ENCODE measurements around the gene MISP3.

MISP3 gene

GRCh38 chr19:14054099-14054498 lies 18.5 kb upstream of the MISP3 start:
- DNase-seq, result no peak

DNA sequence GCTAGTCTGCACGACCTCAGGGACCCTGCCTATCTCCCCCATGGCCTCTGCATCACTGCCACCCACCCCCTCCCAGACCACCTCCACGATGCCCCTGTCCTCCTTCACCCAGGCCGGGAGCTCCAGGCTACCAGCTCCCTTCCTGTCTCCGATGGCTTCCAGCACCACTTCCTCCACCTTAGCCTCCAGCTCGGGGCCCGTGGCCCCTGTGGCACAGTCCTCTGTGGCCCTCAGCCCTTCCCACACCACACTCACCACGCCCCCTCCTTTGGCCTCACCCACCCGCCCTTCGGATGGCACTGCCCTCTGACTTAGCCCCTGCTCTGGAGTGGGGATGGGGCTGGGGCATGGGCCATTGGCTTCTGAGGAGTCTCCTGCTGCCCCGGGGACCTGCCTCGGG lies 17.9 kb upstream of the MISP3 start:
- DNase-seq, result no peak

GRCh38 chr19:14055396-14055795 lies 17.2 kb upstream of the MISP3 start:
- DNase-seq, result no peak

- DNase-seq, result no peak
Measured at GRCh38 chr19:14056069-14056666, 16.4 kb upstream of the MISP3 start.

GRCh38 chr19:14056741-14057356 lies 15.7 kb upstream of the MISP3 start:
- DNase-seq, result no peak

DNA sequence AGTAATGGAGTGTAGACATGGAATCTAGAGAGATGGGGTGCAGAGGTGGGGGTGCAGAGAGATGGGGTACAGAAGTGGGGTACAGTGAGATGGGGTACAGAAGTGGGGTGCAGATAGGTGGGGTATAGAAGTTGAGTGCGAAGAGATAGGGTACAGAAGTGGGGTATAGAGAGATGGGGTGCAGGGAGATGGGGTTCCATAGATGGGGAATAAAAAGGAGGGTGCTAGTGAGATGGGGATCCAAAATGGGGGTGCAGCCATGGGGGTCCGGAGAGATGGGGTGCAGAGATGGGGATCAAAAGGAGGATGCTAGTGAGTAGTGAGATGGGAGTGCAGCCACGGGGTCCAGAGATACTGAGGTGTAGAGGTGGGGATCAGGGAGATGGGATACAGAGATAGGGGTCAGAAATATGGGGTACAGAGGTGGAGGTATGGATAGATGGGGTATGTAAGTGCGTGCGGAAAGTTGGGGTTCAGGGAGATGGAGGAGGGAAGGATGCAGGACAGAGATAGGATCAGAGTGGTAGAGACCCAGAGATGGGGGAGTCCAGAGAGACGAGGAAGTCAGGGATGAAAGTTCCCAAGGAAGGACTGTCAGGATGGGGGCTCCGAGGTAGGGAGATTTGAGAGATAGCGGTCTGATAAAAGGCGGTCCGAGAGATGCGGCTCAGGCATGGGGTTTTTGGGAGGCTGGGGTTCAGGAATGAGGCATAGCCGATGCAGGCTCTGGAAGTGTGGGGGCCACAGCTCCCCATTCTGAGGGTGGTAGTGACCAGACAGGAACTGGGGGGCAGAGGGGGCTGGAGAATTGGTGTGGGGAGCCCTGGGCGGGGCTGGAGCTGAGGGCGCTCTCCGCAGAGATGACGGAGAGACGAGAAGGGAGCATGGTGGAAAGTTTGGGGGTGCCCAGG lies 14.1 kb upstream of the MISP3 start:
- no peak for DNase-seq

DNA sequence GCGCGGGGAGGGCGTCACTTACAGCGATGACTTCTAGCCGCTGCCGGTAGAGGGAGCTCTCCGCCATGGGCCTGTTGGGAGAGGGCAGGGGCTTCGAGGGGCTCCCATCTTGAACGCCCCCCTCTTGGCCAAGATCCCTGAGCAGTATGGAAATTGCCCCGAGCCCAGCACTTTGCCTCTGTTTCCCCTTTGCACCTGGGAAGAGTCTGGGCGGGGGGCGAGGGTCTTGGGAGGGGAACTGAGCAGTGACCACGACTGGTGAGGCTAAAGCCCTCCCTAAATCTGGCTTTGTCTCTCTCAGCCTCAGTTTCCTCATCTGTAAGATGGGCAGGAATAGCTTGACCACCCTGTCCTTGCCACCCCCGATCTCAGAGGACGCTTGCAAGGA lies 13.5 kb upstream of the MISP3 start:
- DNase-seq, result no peak

DNA sequence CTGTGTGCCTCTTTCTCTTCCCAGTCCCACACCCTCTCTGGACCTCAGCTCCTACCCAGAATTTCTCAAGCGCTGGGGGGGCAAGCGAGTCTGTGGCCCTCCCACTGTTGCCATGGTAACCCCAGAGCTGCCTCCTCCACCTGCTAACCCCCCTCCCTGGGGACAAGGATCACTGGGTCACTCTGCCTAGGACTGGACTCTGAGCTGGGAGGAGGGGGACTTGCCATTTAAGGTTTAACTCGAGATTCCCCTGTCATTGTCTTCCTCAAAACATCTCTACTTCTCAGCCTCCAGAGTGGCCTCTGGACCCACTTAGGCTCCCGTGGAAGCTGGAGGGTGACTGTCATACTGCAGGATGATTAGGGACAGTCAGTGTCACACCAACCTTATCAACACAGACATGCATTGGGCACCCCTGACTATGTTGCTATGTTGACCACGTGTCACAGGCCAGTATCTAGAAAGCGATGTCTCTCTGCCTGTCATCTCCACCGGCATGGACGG lies 12.9 kb upstream of the MISP3 start:
- no peak for DNase-seq

DNA sequence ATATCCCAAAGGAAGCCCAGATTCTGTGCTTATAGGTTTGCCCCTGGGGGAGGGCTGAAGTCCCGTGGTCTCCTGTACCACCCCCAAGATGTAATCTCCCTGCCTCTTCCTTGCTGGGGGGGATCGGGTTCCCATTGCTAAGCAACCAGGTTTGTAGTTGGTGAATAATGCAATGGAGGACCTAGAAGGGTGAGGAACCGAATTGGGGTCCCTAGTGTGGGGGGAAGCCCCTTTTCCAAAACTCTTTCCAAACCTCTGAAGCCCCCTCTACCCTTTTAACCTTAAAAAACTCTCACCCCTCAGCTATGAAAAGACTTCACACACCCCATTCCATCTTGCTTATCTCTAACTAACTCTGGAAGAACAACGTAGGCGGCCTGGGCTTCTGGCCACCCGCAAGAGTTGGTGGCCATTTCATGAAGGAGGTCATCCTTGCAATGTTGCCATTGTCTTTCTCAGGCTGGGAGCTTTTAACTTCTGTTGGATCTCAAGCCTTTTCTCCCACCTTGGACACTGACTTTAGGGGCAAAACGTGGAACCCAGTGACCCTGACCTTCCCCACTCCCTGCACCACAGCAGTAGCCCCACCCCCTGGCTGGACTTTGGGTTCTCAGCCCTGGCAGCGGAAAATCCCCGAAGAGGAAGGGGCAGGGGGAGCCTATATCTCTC lies 11.4 kb upstream of the MISP3 start:
- DNase-seq, result no peak

GRCh38 chr19:14061751-14062557 lies 10.6 kb upstream of the MISP3 start, which contains the start of gene PALM3:
Gene PALM3, minus strand, starts transcription at chr19:14062076. Its CDS starts 96 bp downstream, at chr19:14061980.
- no peak for DNase-seq

- DNase-seq, result no peak
Measured at GRCh38 chr19:14062558-14062855, 10.1 kb upstream of the MISP3 start.

DNA sequence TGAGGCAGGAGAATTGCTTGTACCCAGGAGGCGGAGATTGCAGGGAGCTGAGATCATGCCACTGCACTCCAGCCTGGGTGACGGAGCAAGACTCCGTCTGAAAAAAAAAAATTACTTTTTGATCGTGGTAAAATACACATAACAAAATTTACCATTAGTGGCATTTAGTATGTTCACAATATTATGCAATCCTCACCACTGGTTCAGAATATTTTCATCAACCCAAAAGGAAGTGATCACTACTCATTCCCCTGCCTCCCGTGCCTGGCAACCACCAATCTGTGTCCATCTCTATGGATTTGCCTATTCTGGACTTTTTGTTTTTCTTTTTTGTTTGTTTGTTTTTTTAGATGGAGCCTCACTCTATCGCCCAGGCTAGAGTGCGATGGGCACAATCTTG lies 9.5 kb upstream of the MISP3 start:
- DNase-seq, result no peak

DNA sequence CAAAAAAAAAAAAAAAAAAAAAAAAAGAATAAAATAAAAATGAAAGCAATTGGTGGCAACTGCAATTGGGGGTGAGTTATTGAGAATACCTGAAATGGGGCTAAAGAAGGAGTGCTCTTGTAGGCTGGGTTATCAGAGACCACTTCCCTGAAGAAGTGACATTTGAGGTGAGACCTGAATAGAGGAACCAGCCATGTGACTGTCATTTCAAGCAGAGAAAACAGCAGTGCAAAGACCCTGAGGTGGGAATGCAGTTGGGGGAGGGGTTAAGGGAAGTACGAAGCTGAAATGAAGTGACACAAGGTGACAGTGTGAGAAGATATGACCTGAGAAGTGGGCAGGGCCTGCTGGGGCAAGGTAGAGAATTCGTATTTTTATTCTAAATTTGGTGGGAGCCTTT lies 6.5 kb upstream of the MISP3 start:
- DNase-seq, result no peak

DNA sequence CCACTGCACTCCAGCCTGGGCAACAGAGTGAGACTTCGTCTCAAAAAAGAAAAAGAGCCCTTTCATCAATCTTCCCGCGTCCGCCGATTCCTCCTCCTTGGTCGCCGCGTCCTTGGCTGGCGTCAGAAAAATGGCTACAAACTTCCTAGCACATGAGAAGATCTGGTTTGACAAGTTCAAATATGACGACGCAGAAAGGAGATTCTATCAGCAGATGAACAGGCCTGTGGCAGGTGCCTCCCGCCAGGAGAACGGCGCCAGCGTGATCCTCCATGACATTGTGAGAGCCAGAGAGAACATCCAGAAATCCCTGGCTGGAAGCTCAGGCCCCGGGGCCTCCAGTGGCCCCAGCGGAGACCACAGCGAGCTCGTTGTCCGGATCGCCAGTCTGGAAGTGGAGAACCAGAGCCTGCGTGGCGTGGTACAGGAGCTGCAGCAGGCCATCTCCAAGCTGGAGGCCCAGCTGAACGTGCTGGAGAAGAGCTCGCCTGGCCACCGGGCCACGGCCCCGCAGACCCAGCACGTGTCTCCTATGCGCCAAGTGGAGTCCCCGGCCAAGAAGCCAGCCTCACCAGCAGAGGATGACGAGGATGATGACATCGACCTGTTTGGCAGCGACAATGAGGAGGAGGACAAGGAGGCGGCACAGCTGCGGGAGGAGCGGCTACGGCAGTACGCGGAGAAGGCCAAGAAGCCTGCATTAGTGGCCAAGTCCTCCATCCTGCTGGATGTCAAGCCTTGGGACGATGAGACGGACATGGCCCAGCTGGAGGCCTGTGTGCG lies 2.1 kb upstream of the MISP3 start:
- no peak for DNase-seq

DNA sequence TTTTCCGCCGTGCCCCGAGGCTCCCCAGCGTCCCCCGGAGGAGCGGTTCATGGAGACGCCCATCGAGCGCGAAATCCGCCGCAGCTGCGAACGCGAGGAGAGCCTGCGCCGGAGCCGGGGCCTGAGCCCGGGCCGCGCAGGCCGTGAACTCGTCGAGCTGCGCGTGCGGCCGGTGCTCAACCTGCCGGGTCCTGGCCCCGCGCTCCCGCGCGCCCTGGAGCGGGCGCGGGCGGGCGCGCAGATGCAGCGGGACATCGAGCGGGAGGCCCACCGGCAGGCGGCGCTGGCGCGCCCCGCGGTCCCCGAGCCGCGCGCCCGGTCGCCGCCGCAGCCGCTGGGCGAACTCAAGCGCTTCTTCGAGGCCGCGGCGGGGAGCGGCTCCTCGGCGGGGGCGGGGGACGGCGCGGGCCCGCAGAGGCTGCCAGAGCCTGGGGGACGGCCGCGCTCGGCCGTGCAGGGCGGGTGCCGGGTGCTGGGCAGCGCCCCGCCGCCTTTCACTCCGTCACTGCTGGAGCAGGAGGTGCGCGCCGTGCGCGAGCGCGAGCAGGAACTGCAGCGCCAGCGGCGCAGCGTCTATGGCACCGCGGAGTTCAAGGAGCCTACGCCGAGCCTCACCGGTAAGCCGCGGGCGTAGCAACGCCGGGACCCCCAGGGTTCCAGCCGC lies 807 bp downstream of the MISP3 start:
- peak; percentile 67 to 69 for DNase-seq

GRCh38 chr19:14073925-14074838 lies 1.6 kb downstream of the MISP3 start:
- no peak for DNase-seq

DNA sequence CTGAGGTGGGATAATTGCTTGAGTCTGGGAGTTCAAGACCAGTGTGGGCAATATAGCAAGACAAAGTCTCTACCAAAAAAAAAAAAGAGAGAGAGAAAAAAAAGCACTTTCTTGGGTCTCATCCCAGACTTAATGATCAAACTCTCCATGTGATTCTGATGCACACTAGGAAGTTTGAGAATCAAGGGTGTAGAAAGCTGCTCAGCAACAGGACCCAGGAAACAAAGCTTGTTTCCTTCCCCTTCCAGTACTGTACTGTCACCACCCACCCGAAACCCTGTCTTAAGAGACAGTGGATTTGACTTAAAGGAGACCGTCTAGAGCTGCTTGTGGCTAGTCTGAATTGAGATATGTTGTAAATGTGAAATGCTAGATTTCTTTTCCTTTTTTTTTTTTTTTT lies 5.8 kb downstream of the MISP3 start:
- DNase-seq, result peak; percentile 31 to 65

DNA sequence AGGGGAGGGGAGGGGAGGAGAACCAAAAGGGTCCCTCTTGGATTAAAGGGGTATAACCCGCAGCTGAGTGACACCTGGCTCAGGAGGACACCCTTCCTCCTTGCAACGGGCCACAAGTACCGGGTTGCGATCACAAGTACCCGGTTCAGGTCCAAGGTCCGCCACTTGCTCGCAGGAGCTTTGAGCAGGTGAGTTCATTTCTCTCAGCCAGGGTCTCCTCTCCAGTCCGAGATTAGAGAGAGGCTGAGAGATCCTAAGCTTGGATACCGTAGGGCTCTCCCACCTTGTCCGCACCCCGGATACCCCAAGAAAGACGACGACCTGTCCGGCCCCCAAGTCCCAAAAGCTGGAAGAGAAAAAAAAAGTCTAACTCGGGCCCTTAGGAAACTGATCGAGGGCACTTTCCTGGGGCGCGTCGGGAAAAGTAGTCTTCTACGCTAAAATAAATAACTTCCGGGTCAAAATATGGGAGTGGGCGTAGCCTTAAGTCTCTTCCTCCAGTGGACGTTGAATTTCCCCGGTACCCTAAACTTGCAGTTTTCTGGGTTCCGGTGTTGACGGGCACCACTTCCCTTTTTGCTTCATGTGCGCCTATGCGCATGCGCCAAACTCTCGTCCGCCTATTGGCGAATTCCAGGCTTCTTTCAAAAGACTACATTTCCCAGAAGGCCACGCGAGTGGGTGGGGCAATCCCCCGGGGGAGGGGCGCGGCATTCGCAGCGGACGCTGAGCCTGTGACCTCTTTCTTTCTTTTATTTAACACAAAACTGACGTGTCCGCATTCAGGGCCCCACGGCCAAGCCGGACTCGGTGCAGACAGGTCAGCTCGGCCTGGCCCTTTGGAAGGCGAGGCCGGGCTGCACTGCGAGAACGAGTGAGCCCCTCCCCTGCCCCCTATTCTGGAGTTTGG lies 8.6 kb downstream of the MISP3 start:
- peak; percentile 98 to 99 for DNase-seq

All from AML-193 (cell line).